Trophoblast cell (in vitro differentiated cells and primary cell): ENCODE measurements around the gene C4orf36.

Source experiments
- DNase-seq, 2 donors: peaks; one replicate each; pipeline ENCODE4 v3.0.0-alpha.2; 2016
- H2AFZ ChIP-seq: 2 replicates; pipeline ENCODE4 v1.6.1; 2013; ENCODE audit warnings: low read length, moderate library complexity, mild to moderate bottlenecking; ENCODE audit not compliant: insufficient read depth, poor library complexity
- H2AK5ac ChIP-seq: 2 replicates; pipeline ENCODE4 v1.6.1; 2013; ENCODE audit warnings: mild to moderate bottlenecking, low read length
- H2BK120ac ChIP-seq: 2 replicates; pipeline ENCODE4 v1.6.1; 2013; ENCODE audit warnings: low read length, mild to moderate bottlenecking, moderate library complexity; ENCODE audit not compliant: insufficient read depth, poor library complexity
- H2BK12ac ChIP-seq: 2 replicates; pipeline ENCODE4 v1.6.1; 2013; ENCODE audit warnings: mild to moderate bottlenecking, low read length, moderate library complexity
- H2BK5ac ChIP-seq: 2 replicates; pipeline ENCODE4 v1.6.1; 2013; ENCODE audit warnings: low read length, low read depth, moderate library complexity, mild to moderate bottlenecking; ENCODE audit not compliant: poor library complexity
- H3K14ac ChIP-seq: 2 replicates; pipeline ENCODE4 v1.6.1; 2013; ENCODE audit warnings: mild to moderate bottlenecking, low read length
- H3K18ac ChIP-seq: 2 replicates; pipeline ENCODE4 v1.6.1; 2013; ENCODE audit warnings: mild to moderate bottlenecking, low read length
- H3K23ac ChIP-seq: 2 replicates; pipeline ENCODE4 v1.6.1; 2013; ENCODE audit warnings: low read length
- H3K27ac ChIP-seq: 2 replicates; pipeline ENCODE4 v1.5.1; 2013; ENCODE audit warnings: low read depth, mild to moderate bottlenecking, inconsistent platforms, low read length, moderate library complexity
- H3K27me3 ChIP-seq: 2 replicates; pipeline ENCODE4 v1.6.1; 2013; ENCODE audit warnings: inconsistent platforms, mild to moderate bottlenecking, low read length, moderate library complexity; ENCODE audit not compliant: insufficient read depth
- H3K36me3 ChIP-seq, 2 experiments: 1 replicate in 1 of 2; 2 replicates in 1 of 2; pipeline ENCODE4 v1.6.1; 2013; ENCODE audit warnings: low read length in 2 of 2, mild to moderate bottlenecking in 2 of 2, moderate library complexity in 1 of 2; ENCODE audit not compliant: insufficient read depth in 2 of 2, control insufficient read depth in 1 of 2
- H3K4ac ChIP-seq: 2 replicates; pipeline ENCODE4 v1.6.1; 2013; ENCODE audit warnings: low read depth, mild to moderate bottlenecking, low read length, moderate library complexity
- H3K4me1 ChIP-seq, 2 experiments: 1 replicate in 1 of 2; 2 replicates in 1 of 2; pipeline ENCODE4 v1.6.1; 2013; ENCODE audit warnings: low read length in 2 of 2, mild to moderate bottlenecking in 2 of 2, moderate library complexity in 1 of 2; ENCODE audit not compliant: insufficient read depth in 2 of 2, control insufficient read depth in 1 of 2
- H3K4me2 ChIP-seq: 2 replicates; pipeline ENCODE4 v1.6.1; 2013; ENCODE audit warnings: inconsistent platforms, mild to moderate bottlenecking, low read length, moderate library complexity
- H3K4me3 ChIP-seq: 2 replicates; pipeline ENCODE4 v1.5.1; 2013; ENCODE audit warnings: mild to moderate bottlenecking, low read depth, low read length, inconsistent platforms
- H3K79me1 ChIP-seq: one replicate; pipeline ENCODE4 v1.6.1; 2013; ENCODE audit warnings: low read length
- H3K79me2 ChIP-seq: 2 replicates; pipeline ENCODE4 v1.6.1; 2013; ENCODE audit warnings: low read length, mild to moderate bottlenecking; ENCODE audit not compliant: control insufficient read depth, insufficient read depth, poor library complexity
- H3K9ac ChIP-seq: 2 replicates; pipeline ENCODE4 v1.6.1; 2013; ENCODE audit warnings: mild to moderate bottlenecking, low read length
- H3K9me3 ChIP-seq: 2 replicates; pipeline ENCODE4 v1.6.1; 2013; ENCODE audit warnings: low read depth, mild to moderate bottlenecking, control low read depth, inconsistent platforms, low read length; ENCODE audit not compliant: insufficient read depth
- H4K12ac ChIP-seq: 2 replicates; pipeline ENCODE4 v1.6.1; 2013; ENCODE audit warnings: low read depth, mild to moderate bottlenecking, low read length, moderate library complexity
- H4K8ac ChIP-seq: 2 replicates; pipeline ENCODE4 v1.6.1; 2013; ENCODE audit warnings: low read depth, mild to moderate bottlenecking, low read length, moderate library complexity
- H4K91ac ChIP-seq: one replicate; pipeline ENCODE4 v1.6.1; 2013; ENCODE audit warnings: low read depth, mild to moderate bottlenecking, low read length, moderate library complexity
- WGBS: extraction: QIAGEN DNeasy Blood & Tissue Kit; methylation state at CpG from one replicate; pipeline ENCODE4 v1.1.7; 2013; ENCODE audit warnings: missing lambda C conversion rate; ENCODE audit not compliant: insufficient read length, insufficient coverage; ENCODE audit errors: extremely low coverage; 5-methylcytosine and 5-hydroxymethylcytosine counted together

Gene C4orf36

DNA sequence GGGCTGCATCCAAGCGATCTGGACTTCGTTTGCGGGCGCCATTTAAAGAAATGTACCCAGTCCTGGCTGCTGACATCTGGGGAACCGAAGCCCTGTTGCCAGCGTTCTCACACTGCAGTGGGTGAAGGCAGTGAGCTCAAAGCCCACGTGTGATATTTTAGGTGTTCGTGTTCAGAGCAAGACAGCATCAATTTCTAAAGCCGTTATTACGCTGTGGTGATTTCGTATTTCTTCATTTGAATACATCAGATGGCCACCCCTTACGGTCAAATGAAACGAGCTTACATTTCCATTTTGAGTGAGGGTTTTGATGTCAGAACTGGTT lies 376 bp upstream of the C4orf36 start:
- Histone ChIP-seq H2BK12ac (peak overlapping the region; percentile 71), H3K4me3 (peak overlapping the region; percentile 76), H3K4ac (peak overlapping the region; percentile 53), H3K27me3 (no peaks in the 10 kb centered on the region), H3K14ac (peak overlapping the region; percentile 94), H2BK120ac (peak overlapping the region; percentile 67), H4K12ac (peak overlapping the region; percentile 89), H2AFZ (peak overlapping the region; percentile 68), H3K79me2 (peaks cover 9% of the 10 kb centered on the region), H2AK5ac (no peak overlapping the region), H3K9ac (peak overlapping the region; percentile 94), H3K4me2 (peak overlapping the region; percentile 75), H3K18ac (no peak overlapping the region), H3K4me1 (peaks cover 0 to 2% of the 10 kb centered on the region in 2 experiments), H3K27ac (peak overlapping the region; percentile 82), H3K23ac (no peak overlapping the region), H3K9me3 (no peaks in the 10 kb centered on the region), H2BK5ac (no peak overlapping the region), H4K8ac (peak overlapping the region; percentile 90), H3K79me1 (peaks cover 11% of the 10 kb centered on the region), H3K36me3 (no peaks in the 10 kb centered on the region), H4K91ac (peak overlapping the region; percentile 99)
- DNase-seq: peak in 1 of 2 donors; percentile 23
- no CpG with 5 or more reads among the region's 13 CpGs for WGBS

DNA sequence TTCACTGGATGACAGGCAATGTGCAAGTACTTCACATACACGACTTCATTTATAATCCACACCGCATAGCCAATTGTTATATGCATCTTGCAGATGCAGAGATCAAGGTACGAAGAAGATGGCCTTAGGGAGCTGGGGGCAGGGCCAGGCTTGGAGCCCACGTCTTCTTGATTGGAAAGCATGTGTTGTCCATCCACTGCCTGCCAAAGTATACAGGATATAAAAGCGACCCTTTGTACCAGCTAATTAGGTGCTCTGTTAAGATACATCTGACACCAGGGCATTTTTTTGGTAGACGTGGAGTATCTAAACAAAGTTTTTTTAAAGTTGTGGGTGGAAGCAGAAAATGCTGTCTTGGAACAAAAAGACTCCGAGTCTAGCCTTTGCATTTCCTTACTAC lies 1.4 kb downstream of the C4orf36 start:
- Histone ChIP-seq H3K4ac (no peak overlapping the region), H3K14ac (no peak overlapping the region), H4K91ac (no peak overlapping the region), H3K23ac (no peak overlapping the region), H3K9ac (no peak overlapping the region), H2BK5ac (no peak overlapping the region), H2AFZ (no peak overlapping the region), H4K12ac (no peak overlapping the region), H3K79me2 (peaks cover 9% of the 10 kb centered on the region), H2AK5ac (no peak overlapping the region), H3K9me3 (no peaks in the 10 kb centered on the region), H2BK120ac (no peak overlapping the region), H3K36me3 (no peaks in the 10 kb centered on the region), H3K27me3 (no peaks in the 10 kb centered on the region), H3K79me1 (peaks cover 11% of the 10 kb centered on the region), H3K4me1 (peaks cover 0 to 2% of the 10 kb centered on the region in 2 experiments), H2BK12ac (no peak overlapping the region), H3K4me3 (no peak overlapping the region), H4K8ac (no peak overlapping the region), H3K4me2 (no peak overlapping the region), H3K18ac (no peak overlapping the region), H3K27ac (no peak overlapping the region)
- DNase-seq: no peak
- no CpG with 5 or more reads among the region's 7 CpGs for WGBS

DNA sequence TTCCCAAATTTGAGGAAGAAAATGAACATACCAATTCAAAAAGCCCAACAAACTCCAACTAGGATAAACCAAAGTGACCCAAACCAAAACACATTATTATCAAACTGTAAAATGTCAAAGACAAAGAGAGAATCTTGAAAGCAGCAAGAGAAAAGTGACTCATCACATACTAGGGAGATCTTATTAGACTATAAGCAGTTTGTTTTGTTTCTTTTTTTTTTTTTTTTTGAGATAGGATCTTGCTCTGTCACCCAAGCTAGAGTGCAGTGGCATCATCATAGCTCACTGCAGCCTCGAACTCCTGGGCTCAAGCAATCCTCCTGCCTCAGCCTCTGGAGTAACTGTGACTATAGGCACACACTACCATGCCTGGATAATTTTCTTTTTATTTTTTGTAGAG lies 12.6 kb downstream of the C4orf36 start:
- Histone ChIP-seq H2AK5ac (no peak overlapping the region), H3K4me2 (no peak overlapping the region), H2BK5ac (no peak overlapping the region), H3K36me3 (no peaks in the 10 kb centered on the region), H4K91ac (no peak overlapping the region), H3K9me3 (peaks cover 2% of the 10 kb centered on the region), H4K8ac (no peak overlapping the region), H3K4me3 (no peak overlapping the region), H3K79me2 (no peaks in the 10 kb centered on the region), H2BK120ac (no peak overlapping the region), H2AFZ (no peak overlapping the region), H3K79me1 (no peaks in the 10 kb centered on the region), H3K4ac (no peak overlapping the region), H3K9ac (no peak overlapping the region), H3K4me1 (no peaks in the 10 kb centered on the region), H3K18ac (no peak overlapping the region), H3K14ac (no peak overlapping the region), H3K27ac (no peak overlapping the region), H4K12ac (no peak overlapping the region), H3K27me3 (no peaks in the 10 kb centered on the region), H2BK12ac (no peak overlapping the region), H3K23ac (no peak overlapping the region)
- no CpG with 5 or more reads among the region's 1 CpG for WGBS
- no peak for DNase-seq

DNA sequence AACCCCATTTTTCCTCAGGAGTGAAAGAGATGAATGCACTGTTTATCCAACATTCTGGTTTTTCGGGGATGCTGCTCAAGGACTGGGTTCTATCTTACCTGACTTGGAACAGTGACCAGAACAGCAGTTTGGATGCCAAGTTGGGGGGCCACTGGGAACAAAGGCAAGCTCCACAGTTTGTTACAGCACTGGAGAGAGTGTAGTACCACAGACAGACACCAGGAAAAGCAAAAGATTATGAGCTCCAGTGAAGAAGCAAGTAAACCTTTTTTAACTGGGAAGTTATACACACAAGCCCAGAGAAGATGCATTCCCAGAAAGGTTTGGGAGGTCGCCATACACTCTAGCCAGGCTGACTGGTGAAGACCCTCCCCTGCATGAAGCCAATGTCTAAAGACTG lies 13.6 kb downstream of the C4orf36 start:
- Histone ChIP-seq H3K14ac (no peak overlapping the region), H4K12ac (no peak overlapping the region), H3K79me1 (no peaks in the 10 kb centered on the region), H2AK5ac (no peak overlapping the region), H4K8ac (no peak overlapping the region), H2BK120ac (no peak overlapping the region), H3K4ac (no peak overlapping the region), H3K4me2 (no peak overlapping the region), H2BK5ac (no peak overlapping the region), H2AFZ (no peak overlapping the region), H3K9ac (no peak overlapping the region), H3K27ac (no peak overlapping the region), H4K91ac (no peak overlapping the region), H3K9me3 (peaks cover 2% of the 10 kb centered on the region), H3K18ac (no peak overlapping the region), H3K23ac (no peak overlapping the region), H2BK12ac (no peak overlapping the region), H3K27me3 (no peaks in the 10 kb centered on the region), H3K36me3 (no peaks in the 10 kb centered on the region), H3K4me1 (no peaks in the 10 kb centered on the region), H3K79me2 (no peaks in the 10 kb centered on the region), H3K4me3 (no peak overlapping the region)
- no CpG with 5 or more reads among the region's 2 CpGs for WGBS
- no peak for DNase-seq
